Measurements from ENCODE around the gene ZNF224. TPM values are rescaled to one million over a fixed set of nuclear protein-coding genes. Genes with fewer than 3 reads are reported as not detected.

The ZNF224 gene
- polyA plus RNA-seq, 1 of the 3 experiments (the other 2 are of a cell fraction), result 13.9 TPM

- no peak for TF ChIP-seq SMC3 (IDR thresholded peaks at IDR 0.05; ENCODE audit: low read depth, low read length)
- TF ChIP-seq, protein P1, sequence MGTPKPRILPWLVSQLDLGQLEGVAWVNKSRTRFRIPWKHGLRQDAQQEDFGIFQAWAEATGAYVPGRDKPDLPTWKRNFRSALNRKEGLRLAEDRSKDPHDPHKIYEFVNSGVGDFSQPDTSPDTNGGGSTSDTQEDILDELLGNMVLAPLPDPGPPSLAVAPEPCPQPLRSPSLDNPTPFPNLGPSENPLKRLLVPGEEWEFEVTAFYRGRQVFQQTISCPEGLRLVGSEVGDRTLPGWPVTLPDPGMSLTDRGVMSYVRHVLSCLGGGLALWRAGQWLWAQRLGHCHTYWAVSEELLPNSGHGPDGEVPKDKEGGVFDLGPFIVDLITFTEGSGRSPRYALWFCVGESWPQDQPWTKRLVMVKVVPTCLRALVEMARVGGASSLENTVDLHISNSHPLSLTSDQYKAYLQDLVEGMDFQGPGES (IDR thresholded peaks at IDR 0.05; ENCODE audit: low read depth, low read length), result no peak
- TF ChIP-seq TEAD4 (IDR thresholded peaks at IDR 0.05; ENCODE audit: borderline replicate concordance, insufficient read depth), result no peak
- no peak for TF ChIP-seq GATA2 (CRISPR knock-in tag; IDR thresholded peaks at IDR 0.05)
- TF ChIP-seq, protein P2, sequence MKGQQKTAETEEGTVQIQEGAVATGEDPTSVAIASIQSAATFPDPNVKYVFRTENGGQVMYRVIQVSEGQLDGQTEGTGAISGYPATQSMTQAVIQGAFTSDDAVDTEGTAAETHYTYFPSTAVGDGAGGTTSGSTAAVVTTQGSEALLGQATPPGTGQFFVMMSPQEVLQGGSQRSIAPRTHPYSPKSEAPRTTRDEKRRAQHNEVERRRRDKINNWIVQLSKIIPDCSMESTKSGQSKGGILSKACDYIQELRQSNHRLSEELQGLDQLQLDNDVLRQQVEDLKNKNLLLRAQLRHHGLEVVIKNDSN (IDR thresholded peaks at IDR 0.05; ENCODE audit: borderline replicate concordance, low read depth), result no peak
- TF ChIP-seq, protein P3, sequence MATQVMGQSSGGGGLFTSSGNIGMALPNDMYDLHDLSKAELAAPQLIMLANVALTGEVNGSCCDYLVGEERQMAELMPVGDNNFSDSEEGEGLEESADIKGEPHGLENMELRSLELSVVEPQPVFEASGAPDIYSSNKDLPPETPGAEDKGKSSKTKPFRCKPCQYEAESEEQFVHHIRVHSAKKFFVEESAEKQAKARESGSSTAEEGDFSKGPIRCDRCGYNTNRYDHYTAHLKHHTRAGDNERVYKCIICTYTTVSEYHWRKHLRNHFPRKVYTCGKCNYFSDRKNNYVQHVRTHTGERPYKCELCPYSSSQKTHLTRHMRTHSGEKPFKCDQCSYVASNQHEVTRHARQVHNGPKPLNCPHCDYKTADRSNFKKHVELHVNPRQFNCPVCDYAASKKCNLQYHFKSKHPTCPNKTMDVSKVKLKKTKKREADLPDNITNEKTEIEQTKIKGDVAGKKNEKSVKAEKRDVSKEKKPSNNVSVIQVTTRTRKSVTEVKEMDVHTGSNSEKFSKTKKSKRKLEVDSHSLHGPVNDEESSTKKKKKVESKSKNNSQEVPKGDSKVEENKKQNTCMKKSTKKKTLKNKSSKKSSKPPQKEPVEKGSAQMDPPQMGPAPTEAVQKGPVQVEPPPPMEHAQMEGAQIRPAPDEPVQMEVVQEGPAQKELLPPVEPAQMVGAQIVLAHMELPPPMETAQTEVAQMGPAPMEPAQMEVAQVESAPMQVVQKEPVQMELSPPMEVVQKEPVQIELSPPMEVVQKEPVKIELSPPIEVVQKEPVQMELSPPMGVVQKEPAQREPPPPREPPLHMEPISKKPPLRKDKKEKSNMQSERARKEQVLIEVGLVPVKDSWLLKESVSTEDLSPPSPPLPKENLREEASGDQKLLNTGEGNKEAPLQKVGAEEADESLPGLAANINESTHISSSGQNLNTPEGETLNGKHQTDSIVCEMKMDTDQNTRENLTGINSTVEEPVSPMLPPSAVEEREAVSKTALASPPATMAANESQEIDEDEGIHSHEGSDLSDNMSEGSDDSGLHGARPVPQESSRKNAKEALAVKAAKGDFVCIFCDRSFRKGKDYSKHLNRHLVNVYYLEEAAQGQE (IDR thresholded peaks at IDR 0.05; ENCODE audit: low read depth, low read length), result no peak
- no peak for TF ChIP-seq FOXJ3 (CRISPR knock-in tag; IDR thresholded peaks at IDR 0.05)
- TF ChIP-seq TCF12 (IDR thresholded peaks at IDR 0.05), result peak; percentile 7; the same call in 1 of the 2 replicates
- no peak for TF ChIP-seq FOSL2 (IDR thresholded peaks at IDR 0.05; ENCODE audit: borderline replicate concordance, low read depth)
Observed at GRCh38 chr19:44141191-44142058, 47.3 kb downstream of the ZNF224 start, which contains the start of gene ZNF234 (continued).

- H3F3A ChIP-seq (replicated peaks; ENCODE audit: insufficient read depth), result no peaks in the 10 kb centered on the region
- POLR2A ChIA-PET, result interaction anchor here (1.0 kb wide), 1 partner anchor 65 kb away, joined by 4 read pairs; no protein-coding TSS in a partner anchor
- 18% methylated on average over 13 of the region's 13 CpGs for WGBS (ENCODE audit: low lambda C conversion rate)
- H3K27ac ChIP-seq (ENCODE audit: low read depth in 2 of 2, low read length in 1 of 2), result peak overlapping the region in 1 of 2 experiments; percentile 83; a peak in 1 of 4 replicates
- CTCF ChIA-PET, result interaction anchor here (1.1 kb wide), 1 partner anchor 26 kb away, joined by 3 read pairs; no protein-coding TSS in a partner anchor
- no peaks in the 10 kb centered on the region for H3K9me2 ChIP-seq
- no peaks in the 10 kb centered on the region for H3K27me3 ChIP-seq (ENCODE audit: insufficient read depth)
- peaks cover 16% of the 10 kb centered on the region for H3K79me2 ChIP-seq (ENCODE audit: insufficient read depth)
- peak overlapping the region; percentile 94 for H2AFZ ChIP-seq (ENCODE audit: low read depth)
- peaks cover 0 to 2% of the 10 kb centered on the region in 2 experiments; a peak in 1 of 4 replicates for H3K4me1 ChIP-seq (ENCODE audit: control insufficient read depth in 1 of 2, insufficient read depth in 2 of 2, low read depth in 1 of 2, low read length in 1 of 2)
- no peaks in the 10 kb centered on the region for H3K9me3 ChIP-seq
- TF ChIP-seq, protein P4, sequence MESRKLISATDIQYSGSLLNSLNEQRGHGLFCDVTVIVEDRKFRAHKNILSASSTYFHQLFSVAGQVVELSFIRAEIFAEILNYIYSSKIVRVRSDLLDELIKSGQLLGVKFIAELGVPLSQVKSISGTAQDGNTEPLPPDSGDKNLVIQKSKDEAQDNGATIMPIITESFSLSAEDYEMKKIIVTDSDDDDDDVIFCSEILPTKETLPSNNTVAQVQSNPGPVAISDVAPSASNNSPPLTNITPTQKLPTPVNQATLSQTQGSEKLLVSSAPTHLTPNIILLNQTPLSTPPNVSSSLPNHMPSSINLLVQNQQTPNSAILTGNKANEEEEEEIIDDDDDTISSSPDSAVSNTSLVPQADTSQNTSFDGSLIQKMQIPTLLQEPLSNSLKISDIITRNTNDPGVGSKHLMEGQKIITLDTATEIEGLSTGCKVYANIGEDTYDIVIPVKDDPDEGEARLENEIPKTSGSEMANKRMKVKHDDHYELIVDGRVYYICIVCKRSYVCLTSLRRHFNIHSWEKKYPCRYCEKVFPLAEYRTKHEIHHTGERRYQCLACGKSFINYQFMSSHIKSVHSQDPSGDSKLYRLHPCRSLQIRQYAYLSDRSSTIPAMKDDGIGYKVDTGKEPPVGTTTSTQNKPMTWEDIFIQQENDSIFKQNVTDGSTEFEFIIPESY (IDR thresholded peaks at IDR 0.05; ENCODE audit: borderline replicate concordance, low read depth), result no peak
- TF ChIP-seq ELF1 (IDR thresholded peaks at IDR 0.05) (no peak), SIN3A (IDR thresholded peaks at IDR 0.05; ENCODE audit: borderline replicate concordance, low read depth, low read length) (peak; percentile 80; the same call in 1 of the 2 replicates), EZH2phosphoT487 (IDR thresholded peaks at IDR 0.05; ENCODE audit: borderline replicate concordance, low read depth) (no peak), FOSL2 (IDR thresholded peaks at IDR 0.05; ENCODE audit: borderline replicate concordance, low read depth) (no peak), TAF1 (IDR thresholded peaks at IDR 0.05; ENCODE audit: borderline replicate concordance, low read depth, low read length) (no peak), MEF2A (IDR thresholded peaks at IDR 0.05; ENCODE audit: borderline replicate concordance, low read depth) (no peak), MXI1 (IDR thresholded peaks at IDR 0.05; ENCODE audit: low read depth, low read length) (peak; percentile 92)
- TF ChIP-seq, protein P1 (IDR thresholded peaks at IDR 0.05; ENCODE audit: low read depth, low read length), result no peak
- peaks cover 15 to 20% of the 10 kb centered on the region in 2 experiments for H3K36me3 ChIP-seq (replicated peaks in 1 of 2; ENCODE audit: control insufficient read depth in 1 of 2, insufficient read depth in 2 of 2, low read length in 1 of 2)
- no peak for DNase-seq
- peak overlapping the region; percentile 90 for H3K4me2 ChIP-seq
- no peaks in the 10 kb centered on the region for H4K20me1 ChIP-seq (ENCODE audit: insufficient read depth)
- peak overlapping the region; percentile 81 to 90 for H3K4me3 ChIP-seq (ENCODE audit: low read depth in 2 of 2, low read length in 1 of 2)
- H3K9ac ChIP-seq, result peak overlapping the region; percentile 62
Observed at GRCh38 chr19:44142059-44142433, 47.9 kb downstream of the ZNF224 start.

All from SK-N-SH (cell line).